ENCODE results near the gene ALDH8A1.

Gene ALDH8A1

GRCh38 chr6:134882426-134883038 is 67.4 kb downstream of the ALDH8A1 start:
- Histone ChIP-seq H3K4me3 (no peak overlapping the region), H3K27ac (peak overlapping the region in 2 of 21 experiments; percentile 2 to 78)

GRCh38 chr6:134880487-134881190 is 69.3 kb downstream of the ALDH8A1 start:
- H3K4me3 ChIP-seq = no peak overlapping the region
- H3K27ac ChIP-seq = peak overlapping the region in 12 of 21 experiments; percentile 3 to 78 (median 53)

- Histone ChIP-seq H3K4me3 (no peak overlapping the region), H3K27ac (no peak overlapping the region)
Observed at GRCh38 chr6:134878136-134878535, 71.8 kb downstream of the ALDH8A1 start.

- no peak overlapping the region for H3K4me3 ChIP-seq
- no peak overlapping the region for H3K27ac ChIP-seq
Observed at GRCh38 chr6:134875367-134875766, 74.5 kb downstream of the ALDH8A1 start.

GRCh38 chr6:134873500-134874388 is 76.2 kb downstream of the ALDH8A1 start:
- Histone ChIP-seq H3K4me3 (no peak overlapping the region), H3K27ac (peak overlapping the region in 1 of 21 experiments; percentile 25)

GRCh38 chr6:134870677-134871498 is 79.0 kb downstream of the ALDH8A1 start:
- no peak overlapping the region for H3K4me3 ChIP-seq
- H3K27ac ChIP-seq = peak overlapping the region in 1 of 21 experiments; percentile 12

- no peak overlapping the region for H3K4me3 ChIP-seq
- no peak overlapping the region for H3K27ac ChIP-seq
Observed at GRCh38 chr6:134868812-134869211, 81.1 kb downstream of the ALDH8A1 start.
